Hindlimb muscle (tissue), 1 donor: ENCODE measurements around the gene XCL1. TPM values are rescaled to one million over a fixed set of nuclear protein-coding genes. Genes with fewer than 3 reads are reported as not detected.
"Not testable (repeated sequence)": the region's sequence is repeated elsewhere in the genome, so short reads cannot be mapped to it uniquely, and the experiment has no call there.

Experiments used
- DNase-seq: peaks from one replicate; pipeline ENCODE4 v3.0.0-alpha.2; 2013
- polyA plus RNA-seq: library from polyadenylated mRNA; unstranded; fragments of 120-200 nt; gene quantifications from one replicate; pipeline ENCODE4 v1.2.1, GENCODE V29; 2013; ENCODE audit not compliant: insufficient read length

Gene XCL1
- polyA plus RNA-seq, 1 donor: not detected

GRCh38 chr1:168568346-168568745, 8.1 kb upstream of the XCL1 start:
- no peak for DNase-seq

- no peak for DNase-seq
Observed at GRCh38 chr1:168570652-168571051, 5.8 kb upstream of the XCL1 start.

- DNase-seq: no peak
Observed at GRCh38 chr1:168572633-168573032, 3.8 kb upstream of the XCL1 start.

GRCh38 chr1:168574234-168574633, 2.2 kb upstream of the XCL1 start:
- DNase-seq: not testable (repeated sequence)

GRCh38 chr1:168578531-168579185, 2.3 kb downstream of the XCL1 start:
- not testable (repeated sequence) for DNase-seq

- not testable (repeated sequence) for DNase-seq
Observed at GRCh38 chr1:168580290-168580689, 3.9 kb downstream of the XCL1 start.

GRCh38 chr1:168580991-168581390, 4.6 kb downstream of the XCL1 start:
- DNase-seq: not testable (repeated sequence)

- no peak for DNase-seq
Observed at GRCh38 chr1:168581817-168582572, 5.6 kb downstream of the XCL1 start.

GRCh38 chr1:168582688-168583336, 6.4 kb downstream of the XCL1 start:
- no peak for DNase-seq

- DNase-seq: no peak
Observed at GRCh38 chr1:168583571-168583970, 7.2 kb downstream of the XCL1 start.

GRCh38 chr1:168585191-168585590, 8.8 kb downstream of the XCL1 start:
- no peak for DNase-seq

- no peak for DNase-seq
Observed at GRCh38 chr1:168585937-168586336, 9.5 kb downstream of the XCL1 start.

- DNase-seq: no peak
Observed at GRCh38 chr1:168589167-168589566, 12.8 kb downstream of the XCL1 start.

GRCh38 chr1:168591066-168591465, 14.7 kb downstream of the XCL1 start:
- DNase-seq: no peak

- no peak for DNase-seq
Observed at GRCh38 chr1:168591641-168592250, 15.3 kb downstream of the XCL1 start.

- DNase-seq: not testable (repeated sequence)
Observed at GRCh38 chr1:168595403-168595802, 19.0 kb downstream of the XCL1 start.

- DNase-seq: no peak
Observed at GRCh38 chr1:168598125-168598524, 21.7 kb downstream of the XCL1 start.

- no peak for DNase-seq
Observed at GRCh38 chr1:168598892-168599291, 22.5 kb downstream of the XCL1 start.

- DNase-seq: no peak
Observed at GRCh38 chr1:168599641-168600040, 23.2 kb downstream of the XCL1 start.

- no peak for DNase-seq
Observed at GRCh38 chr1:168601051-168601450, 24.6 kb downstream of the XCL1 start.

GRCh38 chr1:168603501-168604110, 27.2 kb downstream of the XCL1 start:
- peak; percentile 72 for DNase-seq

GRCh38 chr1:168605443-168605842, 29.0 kb downstream of the XCL1 start:
- no peak for DNase-seq

GRCh38 chr1:168606096-168606495, 29.7 kb downstream of the XCL1 start:
- no peak for DNase-seq
